Left hindlimb (tissue), 1 donor: ENCODE data around the gene SERTAD2.

ENCODE experiments used
- DNase-seq: peaks from one replicate; pipeline ENCODE4 v3.0.0-alpha.2; 2018

Gene SERTAD2

DNA sequence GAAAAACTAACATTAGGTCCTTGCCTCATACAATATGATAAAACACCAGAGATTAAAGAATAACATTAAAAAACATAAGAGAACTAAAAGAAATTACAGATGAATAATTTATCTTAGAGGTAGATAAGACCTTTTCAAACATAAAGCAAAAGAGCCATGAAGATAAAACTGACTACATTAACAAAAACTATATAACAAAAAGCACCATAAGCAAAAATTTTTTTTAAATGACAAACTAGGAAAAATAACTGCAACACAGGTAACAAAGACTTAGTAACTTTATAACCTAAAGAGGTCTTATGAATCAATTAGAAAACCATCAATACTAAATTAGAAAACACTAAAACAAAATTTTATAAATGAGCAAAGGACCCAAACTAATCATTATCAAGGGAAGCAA is 16.3 kb upstream of the SERTAD2 start:
- DNase-seq, result no peak

DNA sequence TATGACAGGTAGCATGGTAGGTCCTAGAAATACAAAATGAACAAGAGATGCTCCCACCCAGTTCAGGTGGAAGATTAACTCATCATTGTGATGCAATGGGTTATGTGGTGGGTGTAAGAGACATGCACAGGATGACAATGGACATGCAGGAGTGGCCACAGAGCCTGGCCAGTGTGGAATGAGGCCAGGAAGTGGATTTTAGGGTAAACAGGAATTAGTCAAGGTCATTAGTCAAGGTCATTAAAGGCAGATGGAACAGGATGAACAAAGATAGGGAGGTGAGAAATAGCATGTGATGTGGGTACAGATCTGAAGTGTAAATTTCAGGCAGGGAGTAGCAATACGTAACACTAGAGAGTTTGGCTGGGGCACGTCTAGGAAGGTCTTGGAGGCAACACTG is 15.6 kb upstream of the SERTAD2 start:
- DNase-seq, result no peak

DNA sequence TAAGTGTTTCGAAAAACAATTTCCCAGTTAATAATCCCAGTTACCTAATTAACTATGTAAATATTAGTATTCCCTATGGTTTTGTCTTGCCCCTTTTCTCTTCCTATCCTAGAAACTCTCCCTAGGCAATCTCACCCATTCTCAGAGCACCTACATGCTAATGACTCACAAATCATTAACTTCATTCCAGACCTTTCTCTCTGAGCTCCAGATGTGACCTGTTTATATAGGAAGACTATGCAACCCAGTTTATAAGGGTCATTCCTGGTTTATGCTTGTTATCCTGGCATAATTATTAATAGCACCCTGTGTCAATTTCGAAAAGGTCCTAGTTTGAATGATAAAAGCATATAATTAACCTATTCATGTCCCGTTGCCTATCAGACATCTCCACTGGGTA is 14.8 kb upstream of the SERTAD2 start:
- no peak for DNase-seq

- DNase-seq, result no peak
These were observed 13.8 kb upstream of the SERTAD2 start for GRCh38 chr2:64667535-64667934.

DNA sequence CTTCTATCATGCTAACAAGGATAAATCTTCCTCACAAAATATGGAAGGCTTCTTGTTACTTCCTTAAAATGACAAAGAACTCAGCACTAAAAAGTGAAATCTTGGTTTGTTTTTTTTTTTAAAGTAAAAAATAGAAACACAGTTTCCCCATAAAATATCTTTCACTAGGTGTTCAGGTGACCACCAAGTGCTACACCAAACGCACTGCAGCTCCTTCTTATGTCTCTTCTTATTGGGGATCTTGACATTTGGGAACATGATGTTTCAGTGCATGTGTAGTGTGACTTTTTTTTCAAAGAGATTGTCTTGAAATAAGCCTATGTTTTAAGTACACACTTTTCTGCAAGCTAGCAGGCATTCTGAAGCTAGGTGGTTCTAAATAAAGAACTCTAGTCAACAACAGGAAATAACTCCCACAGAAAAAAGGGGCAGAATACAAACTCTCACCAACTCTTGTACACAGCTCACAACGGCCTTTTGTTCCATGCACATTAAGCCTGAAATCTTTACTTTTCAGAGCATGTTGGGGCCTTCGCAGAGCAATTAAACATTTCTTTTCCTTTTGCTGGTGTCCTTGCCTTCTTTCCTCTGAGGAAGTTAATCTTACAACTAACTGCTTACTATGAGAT is 13.2 kb upstream of the SERTAD2 start:
- DNase-seq, result no peak

- DNase-seq, result no peak
These were observed 12.0 kb upstream of the SERTAD2 start for GRCh38 chr2:64665709-64666108.

DNA sequence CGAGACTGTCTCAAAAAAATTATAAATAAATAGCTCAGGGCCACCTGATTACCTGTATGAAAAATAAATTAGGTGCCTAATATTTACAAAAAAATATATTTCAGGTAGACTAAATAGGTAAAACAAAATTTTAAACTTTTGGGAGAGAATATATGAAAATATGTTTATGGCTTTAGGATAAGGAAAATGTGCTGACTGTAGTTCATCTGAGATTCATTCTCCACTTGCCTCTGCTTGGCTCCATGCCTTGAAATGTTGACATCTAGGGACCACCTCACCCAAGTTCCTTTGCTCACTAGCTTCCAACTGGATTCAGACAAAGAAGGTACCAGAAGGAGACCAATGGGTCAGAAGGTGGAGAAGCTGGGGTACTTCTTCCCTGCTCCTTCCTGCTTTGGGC is 9.7 kb upstream of the SERTAD2 start:
- DNase-seq, result no peak

- no peak for DNase-seq
These were observed 8.0 kb upstream of the SERTAD2 start for GRCh38 chr2:64661741-64662169.

DNA sequence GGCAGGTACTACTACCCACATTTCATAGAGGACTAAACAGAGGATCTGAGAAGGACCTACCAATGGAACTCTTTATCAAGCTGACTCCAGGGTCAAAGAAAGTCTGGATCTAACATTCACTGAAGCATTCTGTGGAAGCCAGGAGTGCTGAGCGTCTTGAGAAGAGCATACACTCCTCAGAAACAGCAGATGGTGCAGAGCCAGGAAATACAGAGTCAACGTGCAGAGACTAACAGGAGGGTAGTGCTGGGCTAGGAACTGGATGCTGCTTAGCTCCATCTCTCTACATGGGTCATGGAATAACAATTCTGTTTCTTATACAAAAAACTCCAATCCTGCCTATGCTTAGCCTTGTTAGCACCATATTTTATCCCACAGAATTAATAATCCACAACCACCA is 5.5 kb upstream of the SERTAD2 start:
- no peak for DNase-seq

GRCh38 chr2:64658269-64658668 is 4.6 kb upstream of the SERTAD2 start:
- DNase-seq, result no peak

DNA sequence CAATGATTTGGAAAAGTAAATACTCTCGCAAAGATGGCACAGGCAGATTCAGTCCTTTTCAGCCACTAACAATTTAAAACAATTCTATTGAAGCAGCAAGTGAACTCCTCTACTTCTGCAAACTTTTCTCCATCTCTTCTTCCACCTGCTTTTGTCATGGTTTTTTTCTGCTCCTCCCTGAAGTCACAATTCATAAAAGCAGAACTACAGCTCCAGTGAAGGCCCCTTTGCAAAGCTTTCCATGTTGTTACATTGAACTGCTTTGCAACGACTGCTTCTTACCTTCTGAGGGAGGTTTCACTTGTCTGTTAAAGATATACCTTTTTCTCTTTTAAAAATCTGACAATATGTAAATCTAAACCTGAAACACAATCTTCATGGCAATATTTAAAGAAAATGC is 3.7 kb upstream of the SERTAD2 start:
- DNase-seq, result no peak

- no peak for DNase-seq
These were observed 2.7 kb upstream of the SERTAD2 start for GRCh38 chr2:64656379-64656778.

DNA sequence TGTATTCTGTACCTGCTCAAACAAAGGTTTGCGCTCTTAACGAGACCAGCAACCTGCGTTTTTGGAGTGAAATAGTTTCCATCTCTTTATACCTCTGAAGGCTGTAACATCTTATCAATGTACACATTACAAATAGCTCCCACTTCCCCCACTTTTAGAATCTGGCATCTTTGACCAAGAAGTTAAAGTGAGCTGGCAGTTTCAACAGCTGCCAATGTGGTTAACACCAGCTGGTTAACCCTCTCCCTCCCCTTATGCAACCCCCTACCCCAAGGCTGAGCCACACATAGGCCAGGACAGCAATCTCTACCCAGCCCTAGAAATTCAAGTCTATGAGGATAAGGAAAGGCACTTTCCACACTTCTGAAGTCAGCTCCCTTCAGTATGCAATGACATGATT is 2.2 kb upstream of the SERTAD2 start:
- no peak for DNase-seq

DNA sequence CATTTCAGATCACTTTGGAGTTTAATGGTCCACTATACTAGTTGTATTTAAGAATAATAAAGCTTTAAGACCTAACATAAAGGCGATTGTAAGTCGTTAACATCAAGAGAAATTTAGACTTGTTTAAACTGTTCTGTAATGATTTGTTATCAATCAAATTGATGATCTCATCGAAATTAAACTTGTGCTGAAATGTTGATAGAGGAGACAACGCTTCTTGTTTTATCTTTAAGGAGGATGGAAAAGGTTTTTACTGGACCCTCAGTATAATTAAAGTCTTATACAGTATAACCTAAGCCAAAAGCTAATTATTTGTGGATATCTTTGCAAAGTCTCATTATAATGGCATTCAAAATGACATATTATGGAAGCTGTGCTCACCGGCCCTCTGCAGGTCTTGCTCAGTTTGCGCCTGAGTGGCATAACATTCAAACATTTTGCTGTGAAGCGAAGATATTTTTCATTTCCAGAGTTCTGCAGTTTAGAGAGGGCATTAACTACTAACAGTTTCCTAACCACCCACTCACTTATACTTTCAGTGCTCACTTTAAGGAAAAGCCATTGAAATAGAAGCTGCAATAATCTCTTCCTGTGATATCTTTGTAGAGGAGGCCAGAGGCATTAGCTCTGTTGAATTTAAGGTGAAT is 1.4 kb upstream of the SERTAD2 start:
- DNase-seq, result no peak

- DNase-seq, result peak; percentile 89
These were observed 524 bp upstream of the SERTAD2 start for GRCh38 chr2:64654063-64654811.

GRCh38 chr2:64652231-64653108 is 1.2 kb downstream of the SERTAD2 start:
- DNase-seq, result no peak

DNA sequence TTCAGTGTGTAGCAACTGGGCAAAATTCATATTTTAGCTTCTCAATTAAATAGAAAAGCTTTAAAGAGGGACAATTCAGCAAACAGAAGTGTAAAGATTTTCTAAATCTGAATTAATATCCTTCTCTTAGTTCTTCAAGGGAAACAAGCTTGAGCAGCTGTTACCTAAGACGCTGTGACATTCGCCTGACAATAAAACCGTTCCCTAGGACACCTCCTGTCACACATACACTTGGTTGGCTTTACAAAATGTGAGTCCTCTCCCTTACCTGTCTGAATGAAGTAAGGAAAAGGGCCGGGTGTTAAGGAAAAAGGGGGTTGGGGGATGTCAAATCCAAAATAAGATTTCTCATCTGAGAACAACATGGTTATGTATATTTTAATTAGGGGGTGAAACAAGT is 2.1 kb downstream of the SERTAD2 start:
- DNase-seq, result no peak

DNA sequence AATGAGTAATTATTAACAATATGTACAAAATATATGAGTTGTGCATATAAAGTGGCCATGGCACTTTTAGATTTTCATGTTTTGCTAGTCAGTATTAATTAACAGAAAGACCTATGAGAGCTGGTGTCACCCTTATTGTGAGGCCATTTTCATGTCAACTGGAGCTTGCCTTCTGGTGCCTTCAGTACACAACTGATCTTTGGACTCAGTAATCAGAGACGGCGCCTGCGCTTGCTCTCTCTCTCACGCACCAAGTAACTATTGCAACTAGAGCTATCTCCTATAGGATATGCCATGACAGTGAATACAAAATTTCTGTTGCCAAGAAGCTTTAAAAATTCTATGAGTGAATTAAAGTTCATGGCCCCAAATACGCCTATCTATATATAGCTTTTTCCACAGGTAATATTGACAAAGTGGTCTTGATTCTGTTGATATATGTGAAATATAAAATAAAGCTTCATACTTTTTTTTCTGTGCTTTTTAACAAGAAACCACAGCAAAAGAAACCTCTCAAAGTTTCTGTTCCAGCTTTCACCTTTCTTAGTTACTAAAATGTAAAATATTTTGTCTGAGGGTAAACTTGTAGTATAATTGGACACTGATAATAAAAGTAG is 2.9 kb downstream of the SERTAD2 start:
- DNase-seq, result no peak

GRCh38 chr2:64650296-64650695 is 3.4 kb downstream of the SERTAD2 start:
- DNase-seq, result no peak

- DNase-seq, result no peak
These were observed 4.1 kb downstream of the SERTAD2 start for GRCh38 chr2:64649626-64650025.

- DNase-seq, result no peak
These were observed 4.7 kb downstream of the SERTAD2 start for GRCh38 chr2:64649013-64649484.

DNA sequence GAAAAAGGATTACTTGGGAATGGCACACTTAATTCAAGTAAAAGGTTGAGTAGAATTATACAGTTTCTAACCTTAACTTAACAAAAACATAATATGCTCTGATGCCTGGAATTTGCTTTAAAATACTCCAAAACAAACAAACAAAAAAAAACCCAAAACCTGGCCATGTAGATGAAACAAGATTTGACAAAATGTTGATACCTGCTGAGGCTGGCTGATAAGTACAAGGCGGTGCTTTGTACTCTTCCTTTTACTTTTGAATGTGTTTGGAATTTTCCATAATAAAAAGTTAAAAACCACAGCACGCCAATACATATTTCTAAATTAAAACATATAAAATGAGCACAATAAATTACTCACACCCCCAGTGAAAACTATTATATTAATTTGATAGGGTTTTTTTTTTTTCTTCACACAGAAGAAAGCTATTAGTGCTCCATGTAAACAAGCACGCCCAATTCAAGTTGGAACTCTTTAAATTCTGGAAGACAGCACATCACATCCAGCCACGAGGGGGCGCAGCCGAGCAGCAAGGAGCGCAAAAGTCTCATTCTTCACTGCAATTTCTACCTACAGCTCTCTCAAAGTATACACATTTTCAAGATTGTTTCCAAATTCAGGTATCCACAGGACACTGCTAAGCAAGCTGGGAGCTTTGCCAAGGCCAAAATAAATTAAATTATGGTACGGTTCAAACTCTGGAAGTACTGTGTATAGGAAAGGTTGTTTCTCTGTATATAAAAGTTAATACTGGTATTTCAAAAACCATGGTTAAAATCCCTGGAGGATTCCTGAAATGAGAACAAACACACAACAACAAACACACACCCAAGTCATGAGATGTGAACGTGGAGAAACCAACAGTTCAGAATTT is 7.5 kb downstream of the SERTAD2 start:
- DNase-seq, result peak; percentile 85
